DOHH2 (cell line): ENCODE measurements around the gene MYO1H.
"Not testable (repeated sequence)": the region's sequence is repeated elsewhere in the genome, so short reads cannot be mapped to it uniquely, and the experiment has no call there.

Source experiments
- H3F3A ChIP-seq: fragments of 200-600 bp; sonication (generic), shearing (Covaris generic); 2 replicates; pipeline ENCODE4 v1.6.0; 2016; ENCODE audit warnings: antibody characterized with exemption, mild to moderate bottlenecking; ENCODE audit not compliant: control insufficient read depth, insufficient read depth
- H3K27ac ChIP-seq: fragments of 200-600 bp; sonication (generic); 2 replicates; pipeline ENCODE4 v1.5.1; 2014; ENCODE audit warnings: low read depth, mild to moderate bottlenecking, low read length, moderate library complexity
- H3K27me3 ChIP-seq: fragments of 200-600 bp; sonication (generic); 2 replicates; pipeline ENCODE4 v1.6.1; 2014; ENCODE audit warnings: mild to moderate bottlenecking, low read length, mixed read lengths; ENCODE audit not compliant: control insufficient read depth
- H3K36me3 ChIP-seq: fragments of 200-600 bp; sonication (generic); 2 replicates; pipeline ENCODE4 v1.6.1; 2014; ENCODE audit warnings: mild to moderate bottlenecking, low read length, moderate library complexity, mixed read lengths; ENCODE audit not compliant: control insufficient read depth
- H3K4me1 ChIP-seq: fragments of 200-600 bp; sonication (generic); 2 replicates; pipeline ENCODE4 v1.6.1; 2014; ENCODE audit warnings: mild to moderate bottlenecking, low read length, mixed read lengths; ENCODE audit not compliant: control insufficient read depth
- H3K4me2 ChIP-seq: fragments of 200-600 bp; sonication (generic); 2 replicates; pipeline ENCODE4 v1.6.0; 2014; ENCODE audit warnings: mild to moderate bottlenecking, low read length, moderate library complexity
- H3K4me3 ChIP-seq: fragments of 200-600 bp; sonication (generic); 2 replicates; pipeline ENCODE4 v1.5.1; 2014; ENCODE audit warnings: mild to moderate bottlenecking, low read length, mixed read lengths
- H3K79me2 ChIP-seq: fragments of 200-600 bp; sonication (generic); 2 replicates; pipeline ENCODE4 v1.6.1; 2014; ENCODE audit warnings: mild to moderate bottlenecking, low read length, mixed read lengths; ENCODE audit not compliant: control insufficient read depth
- H3K9me2 ChIP-seq: fragments of 200-600 bp; sonication (generic); replicated peaks from 2 replicates; pipeline ENCODE4 v1.6.1; 2014; ENCODE audit warnings: mild to moderate bottlenecking, low read length, mixed read lengths; ENCODE audit not compliant: control insufficient read depth
- H3K9me3 ChIP-seq: fragments of 200-600 bp; sonication (generic); 2 replicates; pipeline ENCODE4 v1.6.1; 2014; ENCODE audit warnings: antibody characterized with exemption, low read length, mixed read lengths; ENCODE audit not compliant: control insufficient read depth, insufficient read depth
- H4K20me1 ChIP-seq: fragments of 200-600 bp; sonication (generic); 2 replicates; pipeline ENCODE4 v1.6.0; 2014; ENCODE audit warnings: low read depth, mild to moderate bottlenecking, antibody characterized with exemption, low read length, moderate library complexity; ENCODE audit not compliant: control insufficient read depth, insufficient read depth
- CTCF ChIP-seq: fragments of 200-600 bp; sonication (generic); IDR thresholded peaks from one replicate; pipeline ENCODE4 v1.5.1; 2014; ENCODE audit warnings: antibody characterized with exemption, mild to moderate bottlenecking, low read depth, low read length; ENCODE audit not compliant: poor library complexity, severe bottlenecking
- EZH2phosphoT487 ChIP-seq: fragments of 200-600 bp; sonication (generic); IDR thresholded peaks from 2 replicates; pipeline ENCODE4 v1.6.1; 2017; ENCODE audit warnings: borderline replicate concordance, mild to moderate bottlenecking, antibody characterized with exemption, low read length, moderate library complexity, mixed read lengths

MYO1H gene

GRCh38 chr12:109423392-109423791 is 75.7 kb downstream of the MYO1H start:
- no peak overlapping the region for H3K4me3 ChIP-seq
- TF ChIP-seq CTCF (no peak), EZH2phosphoT487 (no peak)

DNA sequence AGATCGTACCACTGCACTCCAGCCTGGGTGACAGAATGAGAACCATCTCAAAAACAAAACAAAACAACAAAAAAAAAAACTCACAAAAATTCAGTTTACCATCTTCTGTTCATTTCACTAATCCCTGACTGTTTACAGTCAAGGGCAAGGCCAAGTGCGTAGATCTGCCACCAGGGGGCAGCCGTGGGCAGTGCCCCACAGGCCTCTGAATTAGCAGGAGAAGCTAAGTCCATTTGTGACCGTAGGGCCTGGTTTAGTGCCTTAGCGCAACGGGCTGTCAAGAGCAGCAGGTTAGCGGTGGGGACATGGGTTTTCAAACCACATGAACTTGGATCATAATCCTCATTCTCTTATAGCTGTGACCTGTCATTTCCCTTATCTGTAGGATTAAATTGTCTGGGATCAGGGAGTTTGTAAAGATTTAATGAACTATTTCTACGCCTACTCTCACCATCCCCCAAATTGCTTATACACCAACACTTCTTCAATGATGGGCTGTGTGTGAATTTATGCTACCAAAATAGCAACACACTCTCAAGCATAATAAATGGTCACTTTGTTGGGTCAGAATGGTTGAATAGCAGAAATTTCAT is 80.4 kb downstream of the MYO1H start:
- Histone ChIP-seq H3K27ac (no peak overlapping the region), H3F3A (no peaks in the 10 kb centered on the region), H3K4me2 (no peak overlapping the region), H3K4me1 (peaks cover 4% of the 10 kb centered on the region), H3K79me2 (no peaks in the 10 kb centered on the region), H3K9me3 (no peaks in the 10 kb centered on the region), H3K9me2 (no peaks in the 10 kb centered on the region), H3K4me3 (no peak overlapping the region), H4K20me1 (no peaks in the 10 kb centered on the region), H3K36me3 (no peaks in the 10 kb centered on the region), H3K27me3 (peaks cover 4% of the 10 kb centered on the region)
- TF ChIP-seq CTCF (peak; percentile 94), EZH2phosphoT487 (no peak)

More at GRCh38 chr12:109423392-109423791, 75.7 kb downstream of the MYO1H start:
- H3K4me1 ChIP-seq, result no peaks in the 10 kb centered on the region
- no peaks in the 10 kb centered on the region for H3K9me2 ChIP-seq
- H3K36me3 ChIP-seq, result no peaks in the 10 kb centered on the region
- H3K27me3 ChIP-seq, result peaks cover 4% of the 10 kb centered on the region
- H3K79me2 ChIP-seq, result no peaks in the 10 kb centered on the region
- H3K4me2 ChIP-seq, result no peak overlapping the region
- H3K9me3 ChIP-seq, result no peaks in the 10 kb centered on the region
- H4K20me1 ChIP-seq, result no peaks in the 10 kb centered on the region
- no peaks in the 10 kb centered on the region for H3F3A ChIP-seq
- no peak overlapping the region for H3K27ac ChIP-seq

- not testable (repeated sequence) for H4K20me1 ChIP-seq, H3K36me3 ChIP-seq, H3K27ac ChIP-seq, H3K4me2 ChIP-seq, H3K4me3 ChIP-seq, H3K79me2 ChIP-seq, H3F3A ChIP-seq, H3K4me1 ChIP-seq, H3K9me2 ChIP-seq, H3K27me3 ChIP-seq, H3K9me3 ChIP-seq
These were observed 81.1 kb downstream of the MYO1H start for GRCh38 chr12:109428804-109429203.

DNA sequence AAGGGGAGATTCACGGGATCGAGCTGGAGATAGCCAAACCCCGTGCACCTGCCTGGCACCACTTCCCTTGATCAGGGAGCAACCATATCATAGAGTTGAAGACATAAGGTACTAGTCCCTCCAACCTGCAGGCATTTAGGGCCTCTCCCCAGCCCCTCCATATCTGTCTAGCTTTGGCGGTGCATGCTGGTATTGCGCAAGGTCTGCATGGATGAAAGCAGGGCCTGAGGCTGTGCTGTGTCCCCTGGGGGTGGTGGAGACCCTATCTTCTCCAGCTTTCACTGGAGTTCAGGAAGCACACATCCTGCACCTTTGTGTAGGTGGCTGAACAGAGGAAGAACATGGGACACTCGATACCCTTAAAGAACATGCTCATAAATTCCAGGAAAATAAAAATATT is 82.5 kb downstream of the MYO1H start:
- no peak overlapping the region for H3K27ac ChIP-seq
- no peaks in the 10 kb centered on the region for H3K79me2 ChIP-seq
- H3K9me3 ChIP-seq, result no peaks in the 10 kb centered on the region
- no peak for TF ChIP-seq CTCF
- no peak for TF ChIP-seq EZH2phosphoT487
- H4K20me1 ChIP-seq, result no peaks in the 10 kb centered on the region
- peaks cover 1% of the 10 kb centered on the region for H3K27me3 ChIP-seq
- H3K9me2 ChIP-seq, result no peaks in the 10 kb centered on the region
- H3K4me2 ChIP-seq, result no peak overlapping the region
- peaks cover 6% of the 10 kb centered on the region for H3K4me1 ChIP-seq
- no peaks in the 10 kb centered on the region for H3K36me3 ChIP-seq
- no peak overlapping the region for H3K4me3 ChIP-seq
- no peaks in the 10 kb centered on the region for H3F3A ChIP-seq
